CD4-positive, alpha-beta T cell (primary cell): ENCODE measurements around the gene GRHPR. TPM values are rescaled to one million over a fixed set of nuclear protein-coding genes. Genes with fewer than 3 reads are reported as not detected.
A peak's percentile ranks its signal among the peaks of the same experiment; 100 is the strongest.
"Not testable (repeated sequence)": the region's sequence is repeated elsewhere in the genome, so short reads cannot be mapped to it uniquely, and the experiment has no call there.

Experiments used
- ATAC-seq: fragments of 200-7000 bp; cut with Tn5 transposase; one replicate; pipeline ENCODE4 v1.10.0; 2022; ENCODE audit warnings: mild to moderate bottlenecking; ENCODE audit not compliant: poor library complexity
- CTCF ChIA-PET: fragments of 350-600 bp; sonication (Branson Sonifier 250); formaldehyde crosslinking; loops from one replicate; lab custom pipeline; 2021; ENCODE audit warnings: antibody characterized with exemption, inconsistent platforms; lab: Charles Lee
- POLR2A ChIA-PET: fragments of 350-600 bp; sonication (Branson Sonifier 250); formaldehyde crosslinking; loops from one replicate; lab custom pipeline; 2021; ENCODE audit warnings: antibody characterized with exemption, inconsistent platforms; lab: Charles Lee
- DNase-seq, 14 experiments: peaks; one replicate each; pipeline ENCODE4 v3.0.0-alpha.2; 2013 to 2020; ENCODE audit warnings: mixed read lengths in 2 of 14
- H3K27ac ChIP-seq, 2 donors: one replicate each; pipeline versions ENCODE4 v1.5.1 to v1.7.0; 2013; ENCODE audit warnings: low read length in 2 of 2, low read depth in 1 of 2, mild to moderate bottlenecking in 1 of 2
- H3K27me3 ChIP-seq, 2 experiments: 1 replicate in 1 of 2; 2 replicates in 1 of 2; pipeline versions ENCODE4 v1.6.1 to v1.7.0; 2013; ENCODE audit warnings: low read length in 2 of 2, control low read depth in 1 of 2, mild to moderate bottlenecking in 1 of 2, moderate library complexity in 1 of 2; ENCODE audit not compliant: insufficient read depth in 2 of 2, control insufficient read depth in 1 of 2
- H3K36me3 ChIP-seq: one replicate; pipeline ENCODE4 v1.6.1; 2013; ENCODE audit warnings: low read length, control low read depth; ENCODE audit not compliant: insufficient read depth
- H3K4me1 ChIP-seq: one replicate; pipeline ENCODE4 v1.6.1; 2013; ENCODE audit warnings: low read length, control low read depth; ENCODE audit not compliant: insufficient read depth
- H3K4me3 ChIP-seq: one replicate; pipeline ENCODE4 v1.5.1; 2013; ENCODE audit warnings: mild to moderate bottlenecking, low read length, moderate library complexity
- H3K9me3 ChIP-seq, 2 experiments: 1 replicate in 1 of 2; 2 replicates in 1 of 2; pipeline versions ENCODE4 v1.6.1 to v1.7.0; 2013; ENCODE audit warnings: low read length in 2 of 2, mild to moderate bottlenecking in 2 of 2, control low read depth in 1 of 2, moderate library complexity in 1 of 2; ENCODE audit not compliant: control insufficient read depth in 1 of 2, insufficient read depth in 1 of 2
- H3K27ac Mint-ChIP-seq: one replicate; pipeline ENCODE4 v1.8.0; 2020; ENCODE audit warnings: mixed read lengths
- H3K27me3 Mint-ChIP-seq: one replicate; pipeline ENCODE4 v1.8.0; 2021; ENCODE audit warnings: mixed read lengths
- H3K36me3 Mint-ChIP-seq: one replicate; pipeline ENCODE4 v1.8.0; 2021; ENCODE audit warnings: low read depth, mixed read lengths
- H3K4me1 Mint-ChIP-seq: one replicate; pipeline ENCODE4 v1.8.0; 2021; ENCODE audit warnings: low read depth, mixed read lengths
- H3K4me3 Mint-ChIP-seq: one replicate; pipeline ENCODE4 v1.8.0; 2020; ENCODE audit warnings: mild to moderate bottlenecking, mixed read lengths
- H3K9me3 Mint-ChIP-seq: one replicate; pipeline ENCODE4 v1.8.0; 2020; ENCODE audit warnings: mixed read lengths
- intact Hi-C, 2 experiments: fragments of 100-400 bp; cut with DNase I in 1 of 2; cut with micrococcal nuclease in 1 of 2; formaldehyde crosslinking; loops; one replicate each; pipeline versions ENCODE4 v1.15.1 to v1.9.0; 2023 to 2025; cut with DNase I, micrococcal nuclease
- total RNA-seq, 174 experiments: library from RNA in 2 of 174; stranded (reverse) in 2 of 174; gene quantifications; one replicate each; pipeline ENCODE4 v1.2.3 and lab custom pipeline; 2021 to 2026
- TF ChIP-seq, protein P1 (sequence below): fragments of 200-600 bp; IDR thresholded peaks from one replicate; pipeline ENCODE4 v1.8.0; 2022; ENCODE audit warnings: antibody characterized with exemption, mild to moderate bottlenecking

The GRHPR gene
- total RNA-seq, 2 experiments from 2014 or later: 29.0 to 29.6 TPM

DNA sequence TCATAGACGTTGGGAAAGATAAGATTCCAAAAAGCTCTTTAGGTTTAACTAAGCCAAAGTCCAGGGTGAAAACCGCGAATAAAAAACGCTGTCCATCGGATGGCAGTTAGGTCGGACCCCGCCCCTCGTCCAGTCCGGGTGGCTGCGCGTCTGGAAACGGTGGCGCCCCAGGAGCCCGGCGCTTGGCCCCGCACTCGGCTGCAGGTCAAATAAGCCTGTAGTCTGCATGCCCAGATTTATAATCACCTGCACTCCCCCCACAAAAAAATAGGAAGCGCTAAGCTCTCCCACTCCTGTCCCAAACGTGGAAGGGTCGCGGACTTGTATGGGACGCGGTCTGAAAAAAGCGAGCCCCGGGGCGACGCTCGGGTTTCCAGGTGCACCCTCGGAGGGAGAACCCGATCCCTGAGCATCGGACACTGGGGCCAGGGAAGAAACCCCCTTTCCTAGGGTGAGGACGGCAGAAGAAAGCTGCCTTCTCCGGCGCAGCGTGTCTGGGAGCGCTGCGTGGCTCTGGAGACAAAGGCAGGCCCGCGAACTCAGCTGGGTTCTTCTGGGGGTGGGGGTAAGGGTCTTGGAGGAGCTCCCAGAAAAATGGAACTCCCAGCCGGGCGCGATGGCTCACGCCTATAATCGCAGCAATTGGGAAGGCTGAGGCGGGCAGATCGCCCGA is 43.7 kb downstream of the GRHPR start:
- no peaks in the 10 kb centered on the region for H3K27me3 Mint-ChIP-seq
- peak overlapping the region; percentile 90 to 95 for H3K27ac ChIP-seq
- intact Hi-C loops: loop anchor here (1.0 to 10.0 kb wide), 8 partner anchors 18 to 1069 kb away; partner anchors contain the start of genes GRHPR (in 1 of the 2), MELK (in 1 of the 2), TOMM5 (in 1 of the 2) and TRMT10B (in 1 of the 2)
- ChIA-PET CTCF (no interaction called here), POLR2A (interaction anchor here (0.5 to 2.5 kb wide), 13 partner anchors 9 to 1717 kb away, joined by 3 to 52 read pairs (median 4); partner anchors contain the start of genes GRHPR, POLR1E, RGP1 and TOMM5)
- peak overlapping the region; percentile 96 for H3K4me3 ChIP-seq
- H3K4me1 ChIP-seq: peaks cover 29% of the 10 kb centered on the region
- H3K27ac Mint-ChIP-seq: peak overlapping the region; percentile 92
- TF ChIP-seq, protein P1, sequence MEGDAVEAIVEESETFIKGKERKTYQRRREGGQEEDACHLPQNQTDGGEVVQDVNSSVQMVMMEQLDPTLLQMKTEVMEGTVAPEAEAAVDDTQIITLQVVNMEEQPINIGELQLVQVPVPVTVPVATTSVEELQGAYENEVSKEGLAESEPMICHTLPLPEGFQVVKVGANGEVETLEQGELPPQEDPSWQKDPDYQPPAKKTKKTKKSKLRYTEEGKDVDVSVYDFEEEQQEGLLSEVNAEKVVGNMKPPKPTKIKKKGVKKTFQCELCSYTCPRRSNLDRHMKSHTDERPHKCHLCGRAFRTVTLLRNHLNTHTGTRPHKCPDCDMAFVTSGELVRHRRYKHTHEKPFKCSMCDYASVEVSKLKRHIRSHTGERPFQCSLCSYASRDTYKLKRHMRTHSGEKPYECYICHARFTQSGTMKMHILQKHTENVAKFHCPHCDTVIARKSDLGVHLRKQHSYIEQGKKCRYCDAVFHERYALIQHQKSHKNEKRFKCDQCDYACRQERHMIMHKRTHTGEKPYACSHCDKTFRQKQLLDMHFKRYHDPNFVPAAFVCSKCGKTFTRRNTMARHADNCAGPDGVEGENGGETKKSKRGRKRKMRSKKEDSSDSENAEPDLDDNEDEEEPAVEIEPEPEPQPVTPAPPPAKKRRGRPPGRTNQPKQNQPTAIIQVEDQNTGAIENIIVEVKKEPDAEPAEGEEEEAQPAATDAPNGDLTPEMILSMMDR: no peak
- H3K27me3 ChIP-seq: no peaks in the 10 kb centered on the region
- H3K36me3 ChIP-seq: no peaks in the 10 kb centered on the region
- H3K4me1 Mint-ChIP-seq: peaks cover 37% of the 10 kb centered on the region
- H3K9me3 Mint-ChIP-seq: no peaks in the 10 kb centered on the region
- peak overlapping the region; percentile 91 for H3K4me3 Mint-ChIP-seq
- peaks cover 20% of the 10 kb centered on the region for H3K36me3 Mint-ChIP-seq
- DNase-seq (peak in 6 of 14 experiments; percentile 1 to 57 (median 28)), ATAC-seq (no peak)
- H3K9me3 ChIP-seq: no peaks in the 10 kb centered on the region

DNA sequence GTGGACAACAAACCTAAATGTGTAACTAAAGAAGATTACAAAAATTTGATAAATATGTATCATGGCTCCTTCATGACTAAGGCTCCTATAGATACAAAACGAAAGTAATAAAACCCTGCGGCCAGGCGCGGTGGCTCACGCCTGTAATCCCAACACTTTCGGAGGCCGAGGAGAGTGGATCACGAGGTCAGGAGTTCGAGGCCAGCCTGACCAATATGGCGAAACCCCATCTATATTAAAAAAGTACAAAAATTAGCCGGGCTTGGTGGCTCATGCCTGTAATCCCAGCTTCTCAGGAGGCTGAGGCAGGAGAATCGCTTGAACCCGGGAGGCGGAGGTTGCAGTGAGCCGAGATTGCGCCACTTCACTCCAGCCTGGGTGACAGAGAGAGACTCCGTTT is 45.0 kb downstream of the GRHPR start:
- H3K9me3 Mint-ChIP-seq, H3K9me3 ChIP-seq, H3K36me3 ChIP-seq, H3K4me3 ChIP-seq, H3K27ac ChIP-seq, POLR2A ChIA-PET, H3K4me3 Mint-ChIP-seq, H3K27me3 Mint-ChIP-seq, ATAC-seq, H3K27me3 ChIP-seq, H3K27ac Mint-ChIP-seq, DNase-seq: not testable (repeated sequence)
- peaks cover 29% of the 10 kb centered on the region for H3K4me1 ChIP-seq
- peaks cover 20% of the 10 kb centered on the region for H3K36me3 Mint-ChIP-seq
- intact Hi-C loops: loop anchor here (5.0 to 10.0 kb wide), 7 partner anchors 45 to 1070 kb away; partner anchors contain the start of genes GRHPR (in 1 of the 2), MELK (in 1 of the 2), TOMM5 (in 1 of the 2) and TRMT10B (in 1 of the 2)
- CTCF ChIA-PET: interaction anchor here (0.7 kb wide), 1 partner anchor 19 kb away, joined by 3 read pairs; no protein-coding TSS in a partner anchor
- H3K4me1 Mint-ChIP-seq: peaks cover 32% of the 10 kb centered on the region

DNA sequence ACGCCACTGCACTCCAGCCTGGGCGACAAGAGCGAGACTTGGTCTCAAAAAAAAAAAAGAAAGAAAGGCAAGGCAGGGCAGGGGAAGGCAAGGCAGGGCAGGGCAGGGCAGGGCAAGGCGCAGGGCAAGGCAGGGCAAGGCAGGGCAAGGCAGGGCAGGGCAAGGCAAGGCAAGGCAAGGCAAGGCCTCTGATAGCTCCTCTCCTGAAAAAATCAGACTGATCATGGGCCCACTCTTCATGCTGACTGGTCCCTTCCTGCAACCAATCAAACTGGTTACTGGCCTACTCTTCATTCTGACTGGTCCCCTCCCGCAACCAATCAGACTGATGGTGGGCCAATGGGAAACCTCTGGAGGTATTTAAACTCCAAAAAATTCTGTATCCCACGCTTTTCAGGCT is 46.1 kb downstream of the GRHPR start:
- CTCF ChIA-PET: no interaction called here
- Mint-ChIP-seq H3K27me3 (no peaks in the 10 kb centered on the region), H3K36me3 (peaks cover 20% of the 10 kb centered on the region), H3K27ac (no peak overlapping the region), H3K4me3 (no peak overlapping the region), H3K4me1 (peaks cover 22% of the 10 kb centered on the region), H3K9me3 (no peaks in the 10 kb centered on the region)
- Histone ChIP-seq H3K27me3 (no peaks in the 10 kb centered on the region), H3K36me3 (no peaks in the 10 kb centered on the region), H3K4me3 (no peak overlapping the region), H3K4me1 (peaks cover 25% of the 10 kb centered on the region), H3K9me3 (no peaks in the 10 kb centered on the region), H3K27ac (no peak overlapping the region)
- ATAC-seq: no peak
- POLR2A ChIA-PET: no interaction called here
- TF ChIP-seq, protein P1: no peak
- no peak for DNase-seq
- intact Hi-C loops: loop anchor here (5.0 to 10.0 kb wide), 7 partner anchors 46 to 1071 kb away; partner anchors contain the start of genes GRHPR (in 1 of the 2), MELK (in 1 of the 2), TOMM5 (in 1 of the 2) and TRMT10B (in 1 of the 2)
